ENCODE results near the gene ETFB.
"Not testable (repeated sequence)": the region's sequence is repeated elsewhere in the genome, so short reads cannot be mapped to it uniquely, and the experiment has no call there.

Gene ETFB

GRCh38 chr19:51365965-51366388, at the start of gene ETFB:
Gene ETFB, minus strand, starts transcription at chr19:51366388. Its CDS starts 62 bp downstream, at chr19:51366326.
- H3K27me3 ChIP-seq: no peaks in the 10 kb centered on the region
- peak within 1 kb of the TSS; percentile 86 to 97 (median 93) for H3K9ac ChIP-seq
- H3K4me1 ChIP-seq: peaks cover 64 to 76% (median 70%) of the 10 kb centered on the region in 10 experiments
- H4K20me1 ChIP-seq: peaks cover 0 to 6% (median 0%) of the 10 kb centered on the region in 11 experiments; a peak in 3 of 22 replicates
- H3K27ac ChIP-seq: peak within 1 kb of the TSS; percentile 82 to 99 (median 95)
- H3K9me3 ChIP-seq (replicated peaks in 1 of 11): no peaks in the 10 kb centered on the region
- TF ChIP-seq Cebpa-rat (IDR thresholded peaks at IDR 0.05): no peak
- peak within 1 kb of the TSS; percentile 95 to 100 (median 98) for H3K4me2 ChIP-seq
- H3K36me3 ChIP-seq: peaks cover 0 to 5% (median 0%) of the 10 kb centered on the region in 11 experiments; a peak in 1 of 22 replicates
- H3K4me3 ChIP-seq: peak within 1 kb of the TSS; percentile 67 to 87 (median 80)

- H3K4me1 ChIP-seq: peaks cover 28 to 51% (median 46%) of the 10 kb centered on the region in 10 experiments
- H3K36me3 ChIP-seq: peaks cover 0 to 41% (median 21%) of the 10 kb centered on the region in 11 experiments; a peak in 11 of 22 replicates
- no peak overlapping the region; a peak in 1 of 22 replicates for H3K4me2 ChIP-seq
- TF ChIP-seq Cebpa-rat (IDR thresholded peaks at IDR 0.05): no peak
- 0 out of 22 replicates have a peak overlapping the region, but pooled peaks of 1 of the 11 experiments have one; percentile 13 for H3K9ac ChIP-seq
- H4K20me1 ChIP-seq: no peaks in the 10 kb centered on the region
- H3K27me3 ChIP-seq: no peaks in the 10 kb centered on the region
- peak overlapping the region in 1 of 11 experiments; percentile 87; a peak in 1 of 22 replicates for H3K27ac ChIP-seq
- no peaks in the 10 kb centered on the region for H3K9me3 ChIP-seq (replicated peaks in 1 of 11)
- H3K4me3 ChIP-seq: no peak overlapping the region
Measured at GRCh38 chr19:51415187-51415586, 49.0 kb upstream of the ETFB start.

- Histone ChIP-seq H3K9ac (no peak overlapping the region), H3K27me3 (no peaks in the 10 kb centered on the region), H3K27ac (no peak overlapping the region), H3K4me1 (peaks cover 10 to 49% (median 31%) of the 10 kb centered on the region in 10 experiments), H3K9me3 (replicated peaks in 1 of 11) (peaks cover 0 to 4% (median 0%) of the 10 kb centered on the region in 11 experiments; a peak in 2 of 22 replicates), H4K20me1 (no peaks in the 10 kb centered on the region), H3K4me2 (no peak overlapping the region), H3K36me3 (peaks cover 0 to 41% (median 21%) of the 10 kb centered on the region in 11 experiments; a peak in 11 of 22 replicates), H3K4me3 (no peak overlapping the region)
- TF ChIP-seq Cebpa-rat (IDR thresholded peaks at IDR 0.05): no peak
Measured at GRCh38 chr19:51410950-51411748, 45.0 kb upstream of the ETFB start.

- Histone ChIP-seq H3K9me3 (replicated peaks in 1 of 11) (peaks cover 11 to 27% (median 14%) of the 10 kb centered on the region in 11 experiments), H4K20me1 (no peaks in the 10 kb centered on the region), H3K4me2 (peak overlapping the region in 9 of 11 experiments; percentile 4 to 85 (median 46); a peak in 16 of 22 replicates), H3K36me3 (peaks cover 0 to 21% (median 6%) of the 10 kb centered on the region in 11 experiments; a peak in 10 of 22 replicates), H3K4me3 (no peak overlapping the region), H3K9ac (peak overlapping the region in 4 of 11 experiments; percentile 1 to 36 (median 16); a peak in 4 of 22 replicates), H3K27ac (peak overlapping the region in 9 of 11 experiments; percentile 5 to 65 (median 54); a peak in 16 of 22 replicates), H3K4me1 (peaks cover 7 to 45% (median 24%) of the 10 kb centered on the region in 10 experiments), H3K27me3 (no peaks in the 10 kb centered on the region)
- no peak for TF ChIP-seq Cebpa-rat (IDR thresholded peaks at IDR 0.05)
Measured at GRCh38 chr19:51407511-51408131, 41.4 kb upstream of the ETFB start.

- Histone ChIP-seq H3K36me3 (peaks cover 0 to 24% (median 14%) of the 10 kb centered on the region in 11 experiments; a peak in 12 of 22 replicates), H3K4me2 (no peak overlapping the region), H3K4me3 (no peak overlapping the region; a peak in 1 of 20 replicates), H3K9ac (no peak overlapping the region), H3K4me1 (peaks cover 0 to 21% (median 5%) of the 10 kb centered on the region in 10 experiments; a peak in 17 of 20 replicates), H3K9me3 (replicated peaks in 1 of 11) (peaks cover 25 to 43% (median 30%) of the 10 kb centered on the region in 11 experiments), H4K20me1 (no peaks in the 10 kb centered on the region), H3K27me3 (no peaks in the 10 kb centered on the region), H3K27ac (no peak overlapping the region)
- TF ChIP-seq Cebpa-rat (IDR thresholded peaks at IDR 0.05): no peak
Measured at GRCh38 chr19:51402117-51402516, 35.9 kb upstream of the ETFB start.

- Histone ChIP-seq H3K36me3 (peaks cover 0 to 24% (median 14%) of the 10 kb centered on the region in 11 experiments; a peak in 12 of 22 replicates), H3K4me1 (peaks cover 9 to 20% (median 13%) of the 10 kb centered on the region in 10 experiments; a peak in 19 of 20 replicates), H3K9me3 (replicated peaks in 1 of 11) (peaks cover 25 to 38% (median 30%) of the 10 kb centered on the region in 11 experiments)
- not testable (repeated sequence) for H4K20me1 ChIP-seq, H3K9ac ChIP-seq, H3K4me2 ChIP-seq, H3K27me3 ChIP-seq, H3K27ac ChIP-seq, H3K4me3 ChIP-seq
Measured at GRCh38 chr19:51399936-51400335, 33.7 kb upstream of the ETFB start.

GRCh38 chr19:51399231-51399630, 33.0 kb upstream of the ETFB start:
- no peak for TF ChIP-seq Cebpa-rat (IDR thresholded peaks at IDR 0.05)
- Histone ChIP-seq H3K27ac (no peak overlapping the region), H3K9me3 (replicated peaks in 1 of 11) (peaks cover 25 to 41% (median 29%) of the 10 kb centered on the region in 11 experiments), H3K4me3 (no peak overlapping the region), H3K9ac (no peak overlapping the region), H4K20me1 (no peaks in the 10 kb centered on the region), H3K4me1 (peaks cover 14 to 27% (median 18%) of the 10 kb centered on the region in 10 experiments; a peak in 19 of 20 replicates), H3K27me3 (no peaks in the 10 kb centered on the region), H3K4me2 (no peak overlapping the region), H3K36me3 (peaks cover 0 to 24% (median 14%) of the 10 kb centered on the region in 11 experiments; a peak in 12 of 22 replicates)

- H3K4me1 ChIP-seq: peaks cover 18 to 35% (median 24%) of the 10 kb centered on the region in 10 experiments; a peak in 19 of 20 replicates
Measured at GRCh38 chr19:51398096-51398704, 32.0 kb upstream of the ETFB start.

GRCh38 chr19:51397453-51397852, 31.3 kb upstream of the ETFB start:
- Histone ChIP-seq H3K36me3 (peaks cover 0 to 11% (median 8%) of the 10 kb centered on the region in 11 experiments; a peak in 9 of 22 replicates), H3K9ac (peak overlapping the region in 1 of 11 experiments; percentile 21; a peak in 1 of 22 replicates), H3K9me3 (replicated peaks in 1 of 11) (peaks cover 12 to 25% (median 15%) of the 10 kb centered on the region in 11 experiments), H3K27ac (peak overlapping the region in 2 of 11 experiments; percentile 8 to 22; a peak in 1 of 22 replicates), H3K4me1 (peaks cover 18 to 40% (median 25%) of the 10 kb centered on the region in 10 experiments; a peak in 19 of 20 replicates)
- not testable (repeated sequence) for H3K4me2 ChIP-seq, H3K27me3 ChIP-seq, H4K20me1 ChIP-seq, H3K4me3 ChIP-seq

More at GRCh38 chr19:51398096-51398704, 32.0 kb upstream of the ETFB start:
- Histone ChIP-seq H3K27me3 (no peaks in the 10 kb centered on the region), H3K4me2 (no peak overlapping the region), H3K9me3 (replicated peaks in 1 of 11) (peaks cover 20 to 33% (median 22%) of the 10 kb centered on the region in 11 experiments), H3K9ac (peak overlapping the region in 1 of 11 experiments; percentile 21; a peak in 1 of 22 replicates), H4K20me1 (no peaks in the 10 kb centered on the region), H3K36me3 (peaks cover 0 to 16% (median 12%) of the 10 kb centered on the region in 11 experiments; a peak in 11 of 22 replicates), H3K27ac (no peak overlapping the region), H3K4me3 (no peak overlapping the region)
- TF ChIP-seq Cebpa-rat (IDR thresholded peaks at IDR 0.05): no peak
